CD4-positive, alpha-beta T cell treated with Interleukin-1 beta for 1 hour (primary cell): ENCODE data around the gene SMS.

ENCODE experiments used
- DNase-seq, 2 donors: peaks; one replicate each; pipeline ENCODE4 v3.0.0-alpha.2; 2020 to 2022

SMS gene

GRCh38 chrX:22041907-22042530 is 101.5 kb downstream of the SMS start:
- DNase-seq, result no peak

- no peak for DNase-seq
Measured at GRCh38 chrX:22043872-22044271, 103.4 kb downstream of the SMS start.
